ENCODE data around the gene SPRR5. TPM values are rescaled to one million over a fixed set of nuclear protein-coding genes. Genes with fewer than 3 reads are reported as not detected.

SPRR5 gene
- total RNA-seq, 4 donors from 2014 or later: 1.3 to 2.2 TPM; not detected in 2

DNA sequence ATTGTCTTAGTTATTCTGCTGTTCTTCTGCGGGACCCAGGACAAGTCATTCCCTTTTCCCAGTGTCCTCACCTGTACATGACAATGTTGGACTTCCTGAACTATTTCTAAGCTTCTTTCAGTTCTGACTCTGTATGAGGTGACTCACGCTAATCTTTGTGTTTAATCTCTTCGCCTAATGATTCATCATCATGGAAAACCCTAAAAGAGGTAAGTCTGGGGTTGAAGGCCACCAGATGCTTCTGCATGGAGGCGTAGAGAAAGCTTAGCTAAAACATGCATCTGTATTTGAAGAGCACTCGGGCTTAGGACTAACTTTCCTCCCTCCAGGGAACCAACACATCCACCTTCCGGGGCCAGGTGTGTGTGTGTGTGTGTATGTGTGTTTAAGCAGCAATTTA lies 7.4 kb downstream of the SPRR5 start:
- H3K4me3 ChIP-seq: peak overlapping the region in 2 of 4 donors; percentile 4 to 25
- peaks cover 0 to 30% (median 8%) of the 10 kb centered on the region in 3 donors for H3K4me1 ChIP-seq
- TF ChIP-seq, protein P1, sequence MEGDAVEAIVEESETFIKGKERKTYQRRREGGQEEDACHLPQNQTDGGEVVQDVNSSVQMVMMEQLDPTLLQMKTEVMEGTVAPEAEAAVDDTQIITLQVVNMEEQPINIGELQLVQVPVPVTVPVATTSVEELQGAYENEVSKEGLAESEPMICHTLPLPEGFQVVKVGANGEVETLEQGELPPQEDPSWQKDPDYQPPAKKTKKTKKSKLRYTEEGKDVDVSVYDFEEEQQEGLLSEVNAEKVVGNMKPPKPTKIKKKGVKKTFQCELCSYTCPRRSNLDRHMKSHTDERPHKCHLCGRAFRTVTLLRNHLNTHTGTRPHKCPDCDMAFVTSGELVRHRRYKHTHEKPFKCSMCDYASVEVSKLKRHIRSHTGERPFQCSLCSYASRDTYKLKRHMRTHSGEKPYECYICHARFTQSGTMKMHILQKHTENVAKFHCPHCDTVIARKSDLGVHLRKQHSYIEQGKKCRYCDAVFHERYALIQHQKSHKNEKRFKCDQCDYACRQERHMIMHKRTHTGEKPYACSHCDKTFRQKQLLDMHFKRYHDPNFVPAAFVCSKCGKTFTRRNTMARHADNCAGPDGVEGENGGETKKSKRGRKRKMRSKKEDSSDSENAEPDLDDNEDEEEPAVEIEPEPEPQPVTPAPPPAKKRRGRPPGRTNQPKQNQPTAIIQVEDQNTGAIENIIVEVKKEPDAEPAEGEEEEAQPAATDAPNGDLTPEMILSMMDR (IDR thresholded peaks at IDR 0.05): no peak
- no peak for TF ChIP-seq POLR2A (IDR thresholded peaks at IDR 0.05)
- no peaks in the 10 kb centered on the region for H3K27me3 ChIP-seq
- peak overlapping the region; percentile 78 to 92 (median 86) for H3K27ac ChIP-seq
- H3K36me3 ChIP-seq: no peaks in the 10 kb centered on the region
- WGBS, 2 donors: 39 to 61% methylated on average over 6 of the region's 6 CpGs
- H3K9me3 ChIP-seq: no peaks in the 10 kb centered on the region
- intact Hi-C loops (cut with DNase I): no loop called here
- no peak for DNase-seq

DNA sequence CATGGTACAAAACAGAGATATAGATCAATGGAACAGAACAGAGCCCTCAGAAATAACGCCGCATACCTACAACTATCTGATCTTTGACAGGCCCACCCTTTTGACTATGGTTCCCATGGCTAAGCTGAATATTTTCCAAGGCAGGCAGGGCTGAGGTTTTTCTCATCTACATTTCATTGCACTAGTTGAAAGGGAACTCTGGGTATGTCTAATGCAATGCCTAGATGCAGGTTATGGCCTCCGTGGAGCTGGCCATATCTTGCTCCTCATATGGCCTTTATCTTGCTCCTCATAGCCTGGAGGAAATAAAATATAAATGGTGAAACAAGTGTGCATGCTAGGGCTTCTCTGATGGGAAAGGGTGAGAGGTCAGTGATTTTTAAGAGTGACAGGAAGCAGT lies 10.6 kb downstream of the SPRR5 start:
- intact Hi-C loops (cut with DNase I): no loop called here
- H3K36me3 ChIP-seq: no peaks in the 10 kb centered on the region
- WGBS, 2 donors: 79 to 94% methylated on average over 3 of the region's 3 CpGs
- DNase-seq: no peak
- H3K27ac ChIP-seq: no peak overlapping the region
- peaks cover 0 to 24% (median 8%) of the 10 kb centered on the region in 3 donors for H3K4me1 ChIP-seq
- no peaks in the 10 kb centered on the region for H3K9me3 ChIP-seq
- no peak overlapping the region for H3K4me3 ChIP-seq
- no peaks in the 10 kb centered on the region for H3K27me3 ChIP-seq
- TF ChIP-seq POLR2A (IDR thresholded peaks at IDR 0.05): no peak
- TF ChIP-seq, protein P1 (IDR thresholded peaks at IDR 0.05): no peak

GRCh38 chr1:152959273-152959672 lies 12.3 kb downstream of the SPRR5 start:
- H3K4me1 ChIP-seq: peaks cover 0 to 7% (median 0%) of the 10 kb centered on the region in 3 donors

DNA sequence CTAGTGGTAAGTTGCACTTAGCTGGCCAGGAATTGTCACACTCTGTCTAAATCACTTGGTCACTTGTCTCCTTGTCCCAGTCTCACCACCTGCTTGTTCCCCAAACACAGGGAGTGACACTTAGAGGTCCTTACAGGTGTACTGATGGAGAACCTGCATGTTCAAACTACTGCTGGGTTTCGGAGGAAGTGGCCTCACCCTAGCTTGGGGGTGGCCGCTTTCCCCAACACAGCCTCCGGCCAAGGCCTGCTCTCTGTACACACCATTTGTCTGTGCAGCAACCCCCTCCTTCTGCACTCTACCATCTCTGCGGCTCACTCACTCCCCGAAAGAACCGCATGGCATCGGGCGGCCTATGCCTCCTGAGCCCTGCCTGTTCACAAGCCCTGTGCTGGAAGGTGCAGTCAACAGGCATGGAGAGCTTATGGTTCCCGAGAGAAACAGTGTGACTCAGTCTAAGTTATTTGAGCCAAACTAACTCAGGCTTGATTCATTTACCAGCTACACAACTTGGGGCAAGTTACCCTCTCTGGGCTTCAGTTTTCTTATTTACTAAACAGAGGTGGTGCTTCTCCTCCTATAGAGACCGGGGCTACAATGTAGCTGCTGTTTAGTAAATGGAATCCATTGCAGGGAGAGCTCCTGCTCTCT lies 12.9 kb downstream of the SPRR5 start:
- Histone ChIP-seq H3K4me3 (no peak overlapping the region), H3K36me3 (no peaks in the 10 kb centered on the region), H3K9me3 (no peaks in the 10 kb centered on the region), H3K27ac (peak overlapping the region in 2 of 4 donors; percentile 9 to 10), H3K27me3 (no peaks in the 10 kb centered on the region), H3K4me1 (peaks cover 0 to 2% (median 0%) of the 10 kb centered on the region in 3 donors)
- intact Hi-C loops (cut with DNase I): no loop called here
- 81 to 87% methylated on average over 3 to 10 of the region's 10 CpGs for WGBS, 2 donors
- TF ChIP-seq, protein P1 (IDR thresholded peaks at IDR 0.05): no peak
- no peak for TF ChIP-seq POLR2A (IDR thresholded peaks at IDR 0.05)
- DNase-seq: no peak

More at GRCh38 chr1:152959273-152959672, 12.3 kb downstream of the SPRR5 start:
- no peak overlapping the region for H3K4me3 ChIP-seq
- TF ChIP-seq, protein P1 (IDR thresholded peaks at IDR 0.05): no peak
- intact Hi-C loops (cut with DNase I): no loop called here
- no peaks in the 10 kb centered on the region for H3K9me3 ChIP-seq
- no peak for DNase-seq
- no peak overlapping the region for H3K27ac ChIP-seq
- no peaks in the 10 kb centered on the region for H3K36me3 ChIP-seq
- H3K27me3 ChIP-seq: no peaks in the 10 kb centered on the region
- 59 to 92% methylated on average over 3 of the region's 3 CpGs for WGBS, 2 donors

DNA sequence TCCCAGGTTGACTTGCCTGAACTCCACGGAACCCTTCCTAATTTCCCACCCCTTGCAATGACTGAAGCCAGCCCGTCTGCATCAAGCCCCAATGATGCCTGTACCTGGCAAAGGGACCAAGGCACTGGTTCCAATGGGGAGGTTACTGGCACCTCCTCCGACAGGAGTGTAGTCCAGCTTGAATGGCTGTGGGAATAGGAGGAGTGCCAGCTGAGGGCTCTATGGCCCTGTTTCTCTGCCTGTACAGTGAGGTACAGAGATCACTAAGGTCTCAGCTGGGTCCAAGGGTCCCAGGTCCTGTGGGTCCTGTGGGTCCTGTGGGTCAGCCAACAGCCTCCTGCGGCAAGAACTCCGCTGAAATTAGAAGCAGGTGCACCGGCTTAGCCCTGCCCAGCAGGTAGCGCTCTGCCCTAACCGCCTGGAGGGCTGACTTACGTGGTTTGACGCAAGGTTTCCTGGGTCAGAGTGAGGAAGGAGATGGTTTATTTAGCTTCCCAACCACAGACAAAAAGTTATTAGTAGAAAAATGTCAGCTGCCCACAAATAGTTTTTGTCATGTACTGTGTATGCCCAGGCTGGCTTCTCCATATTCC lies 13.5 kb downstream of the SPRR5 start:
- Histone ChIP-seq H3K9me3 (no peaks in the 10 kb centered on the region), H3K4me1 (no peaks in the 10 kb centered on the region), H3K4me3 (no peak overlapping the region), H3K27ac (peak overlapping the region in 2 of 4 donors; percentile 9 to 10), H3K27me3 (no peaks in the 10 kb centered on the region), H3K36me3 (no peaks in the 10 kb centered on the region)
- no peak for DNase-seq
- TF ChIP-seq, protein P1 (IDR thresholded peaks at IDR 0.05): no peak
- no peak for TF ChIP-seq POLR2A (IDR thresholded peaks at IDR 0.05)
- WGBS, 2 donors: 65 to 72% methylated on average over 7 to 10 of the region's 10 CpGs
- intact Hi-C loops (cut with DNase I): no loop called here

Measured in esophagus squamous epithelium (tissue), 5 donors.